NCI-H460 (cell line): Measurements from ENCODE around the gene TRPM3. TPM values are rescaled to one million over a fixed set of nuclear protein-coding genes. Genes with fewer than 3 reads are reported as not detected.

Experiments
- DNase-seq: peaks from one replicate; pipeline ENCODE4 v3.0.0-alpha.2; 2016; ENCODE audit warnings: low read depth; ENCODE audit errors: extremely low read depth
- total RNA-seq: library from RNA; depleted of rRNA; stranded (reverse); fragments of >200 nt; shearing (Covaris generic); gene quantifications from 2 replicates; pipeline ENCODE4 v1.2.3, GENCODE V29; 2014

Gene TRPM3
- total RNA-seq, 1 experiment from 2014 or later: 1.7 TPM

- DNase-seq: no peak
Observed at GRCh38 chr9:70539526-70539925, 581.9 kb downstream of the TRPM3 start.

GRCh38 chr9:70539001-70539400 is 582.4 kb downstream of the TRPM3 start:
- no peak for DNase-seq

- DNase-seq: no peak
Observed at GRCh38 chr9:70537084-70537483, 584.3 kb downstream of the TRPM3 start.

- DNase-seq: no peak
Observed at GRCh38 chr9:70535546-70536323, 585.7 kb downstream of the TRPM3 start.

- DNase-seq: no peak
Observed at GRCh38 chr9:70534471-70534870, 587.0 kb downstream of the TRPM3 start.

- DNase-seq: no peak
Observed at GRCh38 chr9:70534061-70534460, 587.4 kb downstream of the TRPM3 start.

GRCh38 chr9:70533492-70533891 is 587.9 kb downstream of the TRPM3 start:
- no peak for DNase-seq

GRCh38 chr9:70532716-70533115 is 588.7 kb downstream of the TRPM3 start:
- no peak for DNase-seq

- DNase-seq: no peak
Observed at GRCh38 chr9:70531311-70531710, 590.1 kb downstream of the TRPM3 start.

- no peak for DNase-seq
Observed at GRCh38 chr9:70530716-70531115, 590.7 kb downstream of the TRPM3 start.

- DNase-seq: no peak
Observed at GRCh38 chr9:70529833-70530232, 591.6 kb downstream of the TRPM3 start.

GRCh38 chr9:70529377-70529776 is 592.0 kb downstream of the TRPM3 start:
- DNase-seq: no peak

GRCh38 chr9:70526902-70527301 is 594.5 kb downstream of the TRPM3 start:
- DNase-seq: no peak

GRCh38 chr9:70525519-70525918 is 595.9 kb downstream of the TRPM3 start:
- no peak for DNase-seq

- no peak for DNase-seq
Observed at GRCh38 chr9:70519912-70520724, 601.3 kb downstream of the TRPM3 start.

- no peak for DNase-seq
Observed at GRCh38 chr9:70517926-70518610, 603.4 kb downstream of the TRPM3 start.

- DNase-seq: no peak
Observed at GRCh38 chr9:70514273-70514672, 607.1 kb downstream of the TRPM3 start.

GRCh38 chr9:70511858-70512257 is 609.6 kb downstream of the TRPM3 start:
- DNase-seq: no peak

- DNase-seq: peak; percentile 9
Observed at GRCh38 chr9:70510157-70510770, 611.2 kb downstream of the TRPM3 start.

- DNase-seq: no peak
Observed at GRCh38 chr9:70506159-70506558, 615.3 kb downstream of the TRPM3 start.

- no peak for DNase-seq
Observed at GRCh38 chr9:70504834-70505233, 616.6 kb downstream of the TRPM3 start.
